ENCODE data around the gene FGF8. TPM values are rescaled to one million over a fixed set of nuclear protein-coding genes. Genes with fewer than 3 reads are reported as not detected.

FGF8 gene
- total RNA-seq, 1 experiment from 2014 or later = not detected

DNA sequence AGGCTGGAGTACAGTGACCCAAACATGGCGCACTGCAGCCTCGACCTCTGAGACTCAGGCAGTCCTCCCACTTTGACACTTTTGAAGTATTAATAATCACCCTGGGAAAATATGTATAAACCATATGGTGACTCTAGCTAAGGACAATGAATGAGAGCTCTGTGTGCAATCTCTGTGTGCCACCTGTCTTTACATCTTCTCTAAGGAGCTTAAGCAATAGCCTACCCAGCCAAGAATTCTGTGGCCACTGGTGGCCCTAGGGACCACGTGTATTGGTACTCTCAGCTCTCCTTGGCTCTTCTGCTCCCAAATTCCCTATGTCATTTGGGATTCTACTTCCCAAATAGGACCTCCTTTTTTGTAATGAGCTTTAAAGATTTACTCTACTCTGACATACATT is 23.7 kb downstream of the FGF8 start:
- Histone ChIP-seq H3K79me2 (ENCODE audit: low read depth) (no peaks in the 10 kb centered on the region), H3K9me2 (ENCODE audit: insufficient read depth) (no peaks in the 10 kb centered on the region), H3K27ac (no peak overlapping the region), H3F3A (ENCODE audit: insufficient read depth, low read depth) (no peaks in the 10 kb centered on the region), H3K36me3 (ENCODE audit: low read depth) (no peaks in the 10 kb centered on the region), H3K9me3 (ENCODE audit: insufficient read depth, low read depth) (no peaks in the 10 kb centered on the region), H2AFZ (no peak overlapping the region), H3K4me2 (no peak overlapping the region), H3K27me3 (ENCODE audit: insufficient read depth, low read depth) (peaks cover 4% of the 10 kb centered on the region; the same call in 1 of the 2 replicates), H4K20me1 (ENCODE audit: insufficient read depth) (no peaks in the 10 kb centered on the region), H3K4me3 (no peak overlapping the region), H3K4me1 (replicated peaks; ENCODE audit: insufficient read depth) (no peaks in the 10 kb centered on the region)
- DNase-seq = no peak
- TF ChIP-seq EZH2 (IDR thresholded peaks at IDR 0.05; ENCODE audit: low read depth) = no peak
- TF ChIP-seq, protein P1, sequence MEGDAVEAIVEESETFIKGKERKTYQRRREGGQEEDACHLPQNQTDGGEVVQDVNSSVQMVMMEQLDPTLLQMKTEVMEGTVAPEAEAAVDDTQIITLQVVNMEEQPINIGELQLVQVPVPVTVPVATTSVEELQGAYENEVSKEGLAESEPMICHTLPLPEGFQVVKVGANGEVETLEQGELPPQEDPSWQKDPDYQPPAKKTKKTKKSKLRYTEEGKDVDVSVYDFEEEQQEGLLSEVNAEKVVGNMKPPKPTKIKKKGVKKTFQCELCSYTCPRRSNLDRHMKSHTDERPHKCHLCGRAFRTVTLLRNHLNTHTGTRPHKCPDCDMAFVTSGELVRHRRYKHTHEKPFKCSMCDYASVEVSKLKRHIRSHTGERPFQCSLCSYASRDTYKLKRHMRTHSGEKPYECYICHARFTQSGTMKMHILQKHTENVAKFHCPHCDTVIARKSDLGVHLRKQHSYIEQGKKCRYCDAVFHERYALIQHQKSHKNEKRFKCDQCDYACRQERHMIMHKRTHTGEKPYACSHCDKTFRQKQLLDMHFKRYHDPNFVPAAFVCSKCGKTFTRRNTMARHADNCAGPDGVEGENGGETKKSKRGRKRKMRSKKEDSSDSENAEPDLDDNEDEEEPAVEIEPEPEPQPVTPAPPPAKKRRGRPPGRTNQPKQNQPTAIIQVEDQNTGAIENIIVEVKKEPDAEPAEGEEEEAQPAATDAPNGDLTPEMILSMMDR (conservative IDR thresholded peaks at IDR 0.05) = no peak
- POLR2A ChIA-PET (ENCODE audit: unreplicated experiment) = no interaction called here
- no TSS peak for BruUV-seq (replicated peaks)
- CTCF ChIA-PET = no interaction called here
- intact Hi-C loops (cut with micrococcal nuclease; ENCODE audit: unreplicated experiment) = no loop called here

DNA sequence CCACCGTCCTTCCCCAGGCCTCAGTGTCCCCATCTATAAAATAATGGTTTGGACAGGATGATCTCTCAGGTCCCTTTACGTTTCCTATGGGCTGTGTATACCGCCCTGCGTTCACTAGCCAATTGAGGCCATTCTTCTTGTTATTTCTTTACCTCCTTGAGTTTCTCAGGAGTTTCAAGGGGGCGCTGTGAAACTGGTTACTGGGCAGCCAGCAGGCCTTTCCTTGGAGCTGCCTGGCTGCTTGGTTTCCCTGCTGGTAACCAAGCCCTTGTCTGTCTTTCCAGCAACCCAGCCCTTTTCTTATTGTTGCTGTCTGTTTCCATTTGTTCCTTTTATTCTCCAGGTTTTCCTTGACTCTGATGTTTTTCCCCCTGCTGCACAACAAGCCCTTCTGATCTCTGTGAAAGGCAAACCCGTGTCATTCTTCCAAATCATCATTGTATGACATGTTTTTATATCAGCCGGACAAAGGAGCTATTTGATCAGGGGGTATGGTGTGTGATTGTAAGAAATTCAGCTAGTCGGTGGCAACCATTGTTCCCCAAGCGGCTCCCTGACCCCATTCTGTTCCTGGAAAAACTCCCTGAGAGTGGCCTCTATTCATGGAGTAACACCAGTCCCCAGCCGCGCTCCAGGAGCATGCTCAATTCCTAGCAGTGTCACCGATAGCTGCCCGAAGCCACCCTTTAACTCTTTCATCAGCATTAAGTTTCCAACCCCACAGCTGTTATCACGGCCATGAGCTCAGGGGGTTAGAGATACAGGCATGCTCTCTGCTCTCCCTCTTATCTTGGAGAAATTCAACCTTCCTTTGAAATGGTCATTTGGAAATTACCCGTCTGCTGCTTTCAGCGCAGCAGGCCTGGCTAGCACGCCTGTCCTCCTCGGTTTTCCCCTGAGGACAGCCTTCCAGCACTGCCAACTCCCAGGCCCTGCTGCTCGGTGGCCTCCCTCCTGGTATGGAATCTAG is 26.6 kb downstream of the FGF8 start:
- CTCF ChIA-PET = no interaction called here
- H3K4me2 ChIP-seq = no peak overlapping the region

DNA sequence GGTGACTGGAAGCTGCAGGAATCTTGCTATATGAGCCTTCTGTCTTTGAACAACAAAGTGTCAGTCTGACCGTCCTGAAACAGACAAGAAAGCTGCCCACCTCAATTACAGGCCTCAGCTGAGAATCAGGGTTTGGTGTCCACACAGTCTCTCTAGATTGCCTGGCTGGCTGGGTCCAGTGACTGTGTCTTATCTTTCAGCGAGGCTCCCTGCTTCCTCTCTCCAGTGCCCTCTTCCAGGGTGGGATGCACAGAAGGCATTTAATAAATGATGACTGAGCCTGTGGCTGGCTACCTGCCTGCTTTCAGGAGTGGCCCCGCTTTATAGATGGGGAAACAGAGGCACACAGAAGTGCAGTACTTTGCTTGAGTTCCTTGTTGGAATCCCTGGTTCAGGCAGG is 27.4 kb downstream of the FGF8 start:
- H3K27me3 ChIP-seq (ENCODE audit: insufficient read depth, low read depth) = peaks cover 4% of the 10 kb centered on the region; the same call in 1 of the 2 replicates
- H3K4me3 ChIP-seq = no peak overlapping the region
- no peaks in the 10 kb centered on the region for H3K9me3 ChIP-seq (ENCODE audit: insufficient read depth, low read depth)
- no peak overlapping the region for H2AFZ ChIP-seq
- no peak overlapping the region for H3K4me2 ChIP-seq
- POLR2A ChIA-PET (ENCODE audit: unreplicated experiment) = no interaction called here
- no peaks in the 10 kb centered on the region for H3K4me1 ChIP-seq (replicated peaks; ENCODE audit: insufficient read depth)
- H4K20me1 ChIP-seq (ENCODE audit: insufficient read depth) = no peaks in the 10 kb centered on the region
- CTCF ChIA-PET = no interaction called here
- intact Hi-C loops (cut with micrococcal nuclease; ENCODE audit: unreplicated experiment) = no loop called here
- no TSS peak for BruUV-seq (replicated peaks)
- H3K79me2 ChIP-seq (ENCODE audit: low read depth) = no peaks in the 10 kb centered on the region
- no peak for DNase-seq
- H3K27ac ChIP-seq = no peak overlapping the region
- no peaks in the 10 kb centered on the region for H3K36me3 ChIP-seq (ENCODE audit: low read depth)
- TF ChIP-seq EZH2 (IDR thresholded peaks at IDR 0.05; ENCODE audit: low read depth) = no peak
- TF ChIP-seq, protein P1 (conservative IDR thresholded peaks at IDR 0.05) = no peak
- no peaks in the 10 kb centered on the region for H3K9me2 ChIP-seq (ENCODE audit: insufficient read depth)
- H3F3A ChIP-seq (ENCODE audit: insufficient read depth, low read depth) = no peaks in the 10 kb centered on the region

More for the DNA sequence above, 26.6 kb downstream of the FGF8 start:
- Histone ChIP-seq H3K4me1 (replicated peaks; ENCODE audit: insufficient read depth) (no peaks in the 10 kb centered on the region), H2AFZ (no peak overlapping the region), H3K9me3 (ENCODE audit: insufficient read depth, low read depth) (no peaks in the 10 kb centered on the region), H4K20me1 (ENCODE audit: insufficient read depth) (no peaks in the 10 kb centered on the region), H3K79me2 (ENCODE audit: low read depth) (no peaks in the 10 kb centered on the region), H3K27me3 (ENCODE audit: insufficient read depth, low read depth) (peaks cover 4% of the 10 kb centered on the region; the same call in 1 of the 2 replicates), H3F3A (ENCODE audit: insufficient read depth, low read depth) (no peaks in the 10 kb centered on the region), H3K36me3 (ENCODE audit: low read depth) (no peaks in the 10 kb centered on the region), H3K27ac (no peak overlapping the region), H3K9me2 (ENCODE audit: insufficient read depth) (no peaks in the 10 kb centered on the region), H3K4me3 (no peak overlapping the region)
- no peak for TF ChIP-seq EZH2 (IDR thresholded peaks at IDR 0.05; ENCODE audit: low read depth)
- TF ChIP-seq, protein P1 (conservative IDR thresholded peaks at IDR 0.05) = no peak
- DNase-seq = no peak
- BruUV-seq (replicated peaks) = no TSS peak
- intact Hi-C loops (cut with micrococcal nuclease; ENCODE audit: unreplicated experiment) = no loop called here
- POLR2A ChIA-PET (ENCODE audit: unreplicated experiment) = no interaction called here
